Neural cell (in vitro differentiated cells): ENCODE measurements around the gene ZDHHC9. TPM values are rescaled to one million over a fixed set of nuclear protein-coding genes. Genes with fewer than 3 reads are reported as not detected.

ENCODE experiments used
- H2AFZ ChIP-seq: fragments of 200-600, 300-800 bp; sonication (generic), shearing (Covaris generic); 2 replicates; pipeline ENCODE4 v1.6.0; 2014; ENCODE audit warnings: low read depth, mild to moderate bottlenecking, antibody characterized with exemption, low read length, moderate library complexity
- H3F3A ChIP-seq: fragments of 200-600 bp; shearing (Covaris generic); 2 replicates; pipeline ENCODE4 v1.6.1; 2016; ENCODE audit warnings: mild to moderate bottlenecking, moderate library complexity, mixed read lengths, antibody characterized with exemption, low read length; ENCODE audit not compliant: insufficient read depth, poor library complexity, severe bottlenecking
- H3K27ac ChIP-seq: fragments of 200-600, 300-800 bp; sonication (generic), shearing (Covaris generic); 2 replicates; pipeline ENCODE4 v1.5.1; 2014; ENCODE audit warnings: mild to moderate bottlenecking, low read length, moderate library complexity
- H3K27me3 ChIP-seq: fragments of 300-800, 200-600 bp; sonication (generic), shearing (Covaris generic); 2 replicates; pipeline ENCODE4 v1.6.0; 2014; ENCODE audit warnings: mild to moderate bottlenecking, low read depth, low read length, moderate library complexity; ENCODE audit not compliant: insufficient read depth
- H3K36me3 ChIP-seq: fragments of 300-800, 200-600 bp; sonication (generic), shearing (Covaris generic); 2 replicates; pipeline ENCODE4 v1.5.1; 2014; ENCODE audit warnings: mild to moderate bottlenecking, antibody characterized with exemption, low read length, moderate library complexity; ENCODE audit not compliant: insufficient read depth
- H3K4me2 ChIP-seq: fragments of 300-800, 200-600 bp; sonication (generic), shearing (Covaris generic); 2 replicates; pipeline ENCODE4 v1.6.0; 2014; ENCODE audit warnings: mild to moderate bottlenecking, low read length
- H3K4me3 ChIP-seq: fragments of 300-800, 200-600 bp; sonication (generic), shearing (Covaris generic); 2 replicates; pipeline ENCODE4 v1.5.1; 2014; ENCODE audit warnings: mild to moderate bottlenecking, low read length, moderate library complexity
- H3K79me2 ChIP-seq: fragments of 200-600 bp; shearing (Covaris generic); replicated peaks from 2 replicates; pipeline ENCODE4 v1.6.0; 2014; ENCODE audit warnings: mild to moderate bottlenecking, low read length, moderate library complexity; ENCODE audit not compliant: insufficient read depth
- H3K9ac ChIP-seq: fragments of 300-800, 200-600 bp; sonication (generic), shearing (Covaris generic); 2 replicates; pipeline ENCODE4 v1.6.1; 2016; ENCODE audit warnings: mild to moderate bottlenecking, low read length, mixed read lengths
- H3K9me2 ChIP-seq: fragments of 200-600 bp; shearing (Covaris generic); 2 replicates; pipeline ENCODE4 v1.6.1; 2016; ENCODE audit warnings: mild to moderate bottlenecking, low read length, mixed read lengths; ENCODE audit not compliant: insufficient read depth
- H3K9me3 ChIP-seq: fragments of 200-600, 300-800 bp; sonication (generic), shearing (Covaris generic); 2 replicates; pipeline ENCODE4 v1.6.1; 2016; ENCODE audit warnings: mild to moderate bottlenecking, mixed run types, low read length, moderate library complexity, mixed read lengths
- H4K20me1 ChIP-seq: fragments of 200-600 bp; shearing (Covaris generic); 2 replicates; pipeline ENCODE4 v1.6.1; 2016; ENCODE audit warnings: mild to moderate bottlenecking, mixed run types; ENCODE audit not compliant: insufficient read depth
- CTCF ChIP-seq: fragments of 450-650 bp; IDR thresholded peaks from 2 replicates; pipeline ENCODE4 v1.5.1; 2014; ENCODE audit warnings: antibody characterized with exemption, mild to moderate bottlenecking, moderate library complexity; ENCODE audit not compliant: poor library complexity, severe bottlenecking
- EP300 ChIP-seq: fragments of 450-650 bp; conservative IDR thresholded peaks from 2 replicates; pipeline ENCODE4 v1.6.1; 2014; ENCODE audit warnings: antibody characterized with exemption, mild to moderate bottlenecking, moderate library complexity; ENCODE audit not compliant: poor library complexity, severe bottlenecking
- EZH2 ChIP-seq: fragments of 200-600, 300-800 bp; shearing (Covaris generic), sonication (generic); IDR thresholded peaks from 2 replicates; pipeline ENCODE4 v1.6.1; 2014; ENCODE audit warnings: antibody characterized with exemption, low read length, borderline replicate concordance, mild to moderate bottlenecking; ENCODE audit not compliant: insufficient read depth, poor library complexity, severe bottlenecking
- MXI1 ChIP-seq: fragments of 450-650 bp; conservative IDR thresholded peaks from 2 replicates; pipeline ENCODE4 v1.6.1; 2014; ENCODE audit warnings: antibody characterized with exemption, mild to moderate bottlenecking; ENCODE audit not compliant: poor library complexity, severe bottlenecking
- POLR2AphosphoS5 ChIP-seq: IDR thresholded peaks from 2 replicates; pipeline ENCODE4 v1.6.1; 2012
- RAD21 ChIP-seq: fragments of 450-650 bp; conservative IDR thresholded peaks from 2 replicates; pipeline ENCODE4 v1.6.1; 2014; ENCODE audit warnings: antibody characterized with exemption, mild to moderate bottlenecking, moderate library complexity
- REST ChIP-seq: IDR thresholded peaks from 2 replicates; pipeline ENCODE4 v1.6.1; 2012; ENCODE audit warnings: borderline replicate concordance
- SMC3 ChIP-seq: fragments of 450-650 bp; conservative IDR thresholded peaks from 2 replicates; pipeline ENCODE4 v1.6.1; 2014; ENCODE audit warnings: antibody characterized with exemption, mild to moderate bottlenecking, moderate library complexity; ENCODE audit not compliant: poor library complexity
- TAF1 ChIP-seq: IDR thresholded peaks from 2 replicates; pipeline ENCODE4 v1.6.1; 2012; ENCODE audit warnings: low read depth
- polyA plus RNA-seq: library from polyadenylated mRNA; depleted of rRNA; stranded (reverse); fragments of >200 nt; gene quantifications from 2 replicates; pipeline ENCODE4 v1.2.3, GENCODE V29; 2014

ZDHHC9 gene
- polyA plus RNA-seq, 1 donor from 2014 or later: 24.9 TPM

GRCh38 chrX:129777218-129778030, 66.3 kb downstream of the ZDHHC9 start:
- Histone ChIP-seq H3K4me3 (no peak overlapping the region), H3K4me2 (no peak overlapping the region), H4K20me1 (no peaks in the 10 kb centered on the region), H3K79me2 (no peaks in the 10 kb centered on the region), H3K9me2 (no peaks in the 10 kb centered on the region), H3K36me3 (no peaks in the 10 kb centered on the region), H3K27ac (no peak overlapping the region), H2AFZ (no peak overlapping the region), H3K9me3 (no peaks in the 10 kb centered on the region), H3K9ac (no peak overlapping the region), H3K27me3 (no peaks in the 10 kb centered on the region), H3F3A (no peaks in the 10 kb centered on the region)
- TF ChIP-seq CTCF: no peak
- TF ChIP-seq TAF1: no peak
- no peak for TF ChIP-seq REST
- TF ChIP-seq MXI1: no peak
- TF ChIP-seq EZH2: no peak
- TF ChIP-seq RAD21: no peak
- no peak for TF ChIP-seq SMC3
- TF ChIP-seq EP300: no peak
- no peak for TF ChIP-seq POLR2AphosphoS5

- Histone ChIP-seq H3F3A (no peaks in the 10 kb centered on the region), H2AFZ (no peak overlapping the region), H3K36me3 (no peaks in the 10 kb centered on the region), H3K27me3 (no peaks in the 10 kb centered on the region), H3K9me3 (no peaks in the 10 kb centered on the region), H3K4me3 (no peak overlapping the region), H4K20me1 (no peaks in the 10 kb centered on the region), H3K9me2 (no peaks in the 10 kb centered on the region), H3K27ac (no peak overlapping the region), H3K4me2 (no peak overlapping the region), H3K9ac (no peak overlapping the region), H3K79me2 (no peaks in the 10 kb centered on the region)
- TF ChIP-seq EP300 (no peak), RAD21 (no peak)
These were observed 69.8 kb downstream of the ZDHHC9 start for GRCh38 chrX:129773649-129774458.
